Fibroblast of mammary gland (primary cell): Measurements from ENCODE around the gene SORCS2.

Source experiments
- DNase-seq: peaks from one replicate; pipeline ENCODE4 v3.0.0-alpha.2; 2010; ENCODE audit warnings: low read depth
- H3K4me3 ChIP-seq: 2 replicates; pipeline ENCODE4 v1.5.1; 2011; ENCODE audit warnings: low read depth, mild to moderate bottlenecking, low read length, moderate library complexity; ENCODE audit not compliant: control insufficient read depth
- TF ChIP-seq, protein P1 (sequence below): conservative IDR thresholded peaks from 2 replicates; pipeline ENCODE4 v1.5.1; 2011; ENCODE audit warnings: low read depth, low read length, inconsistent platforms; ENCODE audit not compliant: control insufficient read depth, insufficient read depth

SORCS2 gene

DNA sequence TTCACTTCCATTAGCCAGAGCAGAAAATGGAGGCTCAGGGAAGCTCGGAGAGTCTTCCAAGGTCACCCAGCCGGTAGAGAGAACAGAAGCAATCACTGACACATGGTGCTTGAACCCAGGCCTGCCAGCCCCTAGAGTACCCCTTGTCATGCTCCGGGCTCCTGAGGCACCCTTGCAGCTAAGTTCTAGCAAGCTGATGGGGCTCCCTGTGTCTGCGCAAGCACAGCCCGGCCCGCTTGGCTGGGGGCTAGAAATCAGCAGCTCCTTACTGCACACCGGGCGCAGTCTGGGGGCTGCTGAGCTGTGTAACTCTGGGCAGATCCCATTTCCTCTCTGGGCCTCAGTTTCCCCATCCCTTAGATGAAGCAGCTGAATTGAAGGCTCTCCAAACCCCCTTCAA is 344.5 kb downstream of the SORCS2 start:
- TF ChIP-seq, protein P1, sequence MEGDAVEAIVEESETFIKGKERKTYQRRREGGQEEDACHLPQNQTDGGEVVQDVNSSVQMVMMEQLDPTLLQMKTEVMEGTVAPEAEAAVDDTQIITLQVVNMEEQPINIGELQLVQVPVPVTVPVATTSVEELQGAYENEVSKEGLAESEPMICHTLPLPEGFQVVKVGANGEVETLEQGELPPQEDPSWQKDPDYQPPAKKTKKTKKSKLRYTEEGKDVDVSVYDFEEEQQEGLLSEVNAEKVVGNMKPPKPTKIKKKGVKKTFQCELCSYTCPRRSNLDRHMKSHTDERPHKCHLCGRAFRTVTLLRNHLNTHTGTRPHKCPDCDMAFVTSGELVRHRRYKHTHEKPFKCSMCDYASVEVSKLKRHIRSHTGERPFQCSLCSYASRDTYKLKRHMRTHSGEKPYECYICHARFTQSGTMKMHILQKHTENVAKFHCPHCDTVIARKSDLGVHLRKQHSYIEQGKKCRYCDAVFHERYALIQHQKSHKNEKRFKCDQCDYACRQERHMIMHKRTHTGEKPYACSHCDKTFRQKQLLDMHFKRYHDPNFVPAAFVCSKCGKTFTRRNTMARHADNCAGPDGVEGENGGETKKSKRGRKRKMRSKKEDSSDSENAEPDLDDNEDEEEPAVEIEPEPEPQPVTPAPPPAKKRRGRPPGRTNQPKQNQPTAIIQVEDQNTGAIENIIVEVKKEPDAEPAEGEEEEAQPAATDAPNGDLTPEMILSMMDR: no peak
- no peak overlapping the region for H3K4me3 ChIP-seq
- no peak for DNase-seq

GRCh38 chr4:7537853-7538400 is 345.6 kb downstream of the SORCS2 start:
- H3K4me3 ChIP-seq: no peak overlapping the region
- TF ChIP-seq, protein P1: no peak
- no peak for DNase-seq

- no peak for DNase-seq
- TF ChIP-seq, protein P1: no peak
- H3K4me3 ChIP-seq: no peak overlapping the region
Observed at GRCh38 chr4:7538518-7538917, 346.2 kb downstream of the SORCS2 start.

DNA sequence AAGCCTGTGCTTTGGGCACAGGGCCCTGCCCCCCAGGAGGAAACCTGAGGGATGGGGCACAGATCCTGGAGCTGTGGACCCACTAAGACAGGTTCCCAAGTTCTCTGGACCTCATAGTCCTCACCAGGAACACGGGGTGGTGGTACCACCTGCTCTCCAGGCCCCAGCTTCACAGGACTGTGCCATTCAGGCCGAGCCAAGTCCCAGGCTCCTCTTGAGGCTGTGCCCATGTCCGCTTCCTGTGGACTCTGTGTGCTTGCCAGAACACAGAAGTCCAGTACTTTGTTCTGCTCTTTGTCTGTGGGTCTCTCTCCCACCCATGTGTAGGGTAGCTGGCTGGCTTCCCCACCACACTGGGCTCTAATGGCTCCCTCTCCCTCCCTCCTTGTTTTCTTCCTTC is 346.8 kb downstream of the SORCS2 start:
- no peak for DNase-seq
- no peak overlapping the region for H3K4me3 ChIP-seq
- TF ChIP-seq, protein P1: no peak

DNA sequence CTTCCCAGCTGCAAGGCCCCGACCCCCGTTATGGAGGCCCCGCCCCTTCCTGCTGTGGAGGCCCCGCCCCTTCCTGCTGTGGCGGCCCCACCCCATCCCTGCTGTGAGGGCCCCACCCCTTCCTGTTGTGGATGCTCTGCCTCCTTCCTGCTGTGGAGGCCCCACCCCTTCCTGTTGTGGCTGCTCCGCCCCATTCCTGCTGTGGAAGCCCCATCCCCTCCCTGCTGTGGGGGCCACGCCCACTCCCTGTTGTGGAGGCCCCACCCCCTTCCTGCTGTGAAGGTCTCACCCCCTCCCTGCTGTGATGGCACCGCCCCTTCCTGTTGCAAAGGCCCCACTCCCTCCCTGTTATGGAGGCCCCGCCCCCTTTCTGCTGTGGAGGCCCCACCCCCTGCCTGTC is 347.3 kb downstream of the SORCS2 start:
- no peak for DNase-seq
- H3K4me3 ChIP-seq: no peak overlapping the region
- TF ChIP-seq, protein P1: no peak

DNA sequence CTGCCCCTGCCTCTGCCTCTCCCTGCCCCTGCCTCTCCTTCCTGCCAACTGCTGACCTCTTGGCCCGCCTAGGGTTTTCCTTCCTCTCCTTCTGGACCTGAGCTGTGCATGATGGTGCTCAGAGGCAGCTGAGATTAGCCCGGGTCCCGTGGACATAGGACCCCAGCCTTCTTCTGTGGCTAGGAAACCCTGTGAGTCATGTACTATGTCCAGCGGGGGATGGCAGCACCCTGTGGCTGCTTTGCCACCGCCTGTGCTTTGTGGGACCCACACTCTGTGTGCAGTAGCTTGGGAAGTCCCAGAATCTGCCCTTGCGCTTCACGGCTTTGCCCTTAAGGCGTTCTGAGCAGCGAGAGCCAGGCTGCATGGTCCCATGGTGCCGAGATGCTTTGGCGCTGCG is 347.9 kb downstream of the SORCS2 start:
- no peak for DNase-seq
- no peak overlapping the region for H3K4me3 ChIP-seq
- TF ChIP-seq, protein P1: no peak
